ENCODE measurements around the gene B9D2.

DNA sequence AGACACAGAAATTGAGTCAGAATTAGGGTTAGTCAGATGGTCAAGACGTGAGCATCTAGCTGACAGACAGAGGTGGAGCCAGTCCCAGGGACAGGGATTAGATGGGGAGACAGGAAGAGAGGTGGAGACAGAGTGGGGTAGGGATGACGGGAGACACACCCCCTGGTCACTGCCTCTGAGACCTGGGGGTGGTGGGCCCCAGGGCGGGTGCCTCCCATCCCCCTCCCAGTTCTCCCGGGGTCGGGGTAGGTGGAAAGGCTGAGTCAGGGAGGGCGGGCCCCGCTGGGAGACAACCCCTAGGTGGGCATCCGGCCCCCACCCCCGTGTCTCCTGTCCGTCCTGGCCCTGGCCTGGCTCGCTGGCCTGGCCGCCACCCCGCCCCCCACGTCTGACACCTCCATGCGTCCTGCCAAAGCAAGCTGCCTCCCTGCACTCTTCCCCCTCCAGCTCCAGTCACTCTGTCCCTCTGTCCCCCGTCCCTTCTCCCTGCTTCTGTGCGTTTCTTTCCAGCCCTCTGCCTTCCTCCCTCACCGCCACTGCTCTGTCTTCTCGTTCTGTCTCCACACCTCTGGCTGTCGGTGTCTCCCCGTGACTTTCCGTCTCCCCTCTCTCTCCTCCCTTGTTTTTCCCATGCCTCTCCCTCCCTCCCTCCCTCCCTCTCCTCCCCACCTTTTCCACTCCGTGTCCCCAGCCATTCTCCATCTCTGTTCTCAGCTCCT lies 38.9 kb downstream of the B9D2 start:
- TF ChIP-seq, protein P1, sequence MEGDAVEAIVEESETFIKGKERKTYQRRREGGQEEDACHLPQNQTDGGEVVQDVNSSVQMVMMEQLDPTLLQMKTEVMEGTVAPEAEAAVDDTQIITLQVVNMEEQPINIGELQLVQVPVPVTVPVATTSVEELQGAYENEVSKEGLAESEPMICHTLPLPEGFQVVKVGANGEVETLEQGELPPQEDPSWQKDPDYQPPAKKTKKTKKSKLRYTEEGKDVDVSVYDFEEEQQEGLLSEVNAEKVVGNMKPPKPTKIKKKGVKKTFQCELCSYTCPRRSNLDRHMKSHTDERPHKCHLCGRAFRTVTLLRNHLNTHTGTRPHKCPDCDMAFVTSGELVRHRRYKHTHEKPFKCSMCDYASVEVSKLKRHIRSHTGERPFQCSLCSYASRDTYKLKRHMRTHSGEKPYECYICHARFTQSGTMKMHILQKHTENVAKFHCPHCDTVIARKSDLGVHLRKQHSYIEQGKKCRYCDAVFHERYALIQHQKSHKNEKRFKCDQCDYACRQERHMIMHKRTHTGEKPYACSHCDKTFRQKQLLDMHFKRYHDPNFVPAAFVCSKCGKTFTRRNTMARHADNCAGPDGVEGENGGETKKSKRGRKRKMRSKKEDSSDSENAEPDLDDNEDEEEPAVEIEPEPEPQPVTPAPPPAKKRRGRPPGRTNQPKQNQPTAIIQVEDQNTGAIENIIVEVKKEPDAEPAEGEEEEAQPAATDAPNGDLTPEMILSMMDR (IDR thresholded peaks at IDR 0.05), result no peak
- no peak for TF ChIP-seq POLR2A (IDR thresholded peaks at IDR 0.05)
